Trophoblast cell (in vitro differentiated cells and primary cell): Measurements from ENCODE around the gene RANBP1.

Experiments
- DNase-seq, 2 donors: peaks; one replicate each; pipeline ENCODE4 v3.0.0-alpha.2; 2016
- H2AFZ ChIP-seq: 2 replicates; pipeline ENCODE4 v1.6.1; 2013; ENCODE audit warnings: low read length, moderate library complexity, mild to moderate bottlenecking; ENCODE audit not compliant: insufficient read depth, poor library complexity
- H2AK5ac ChIP-seq: 2 replicates; pipeline ENCODE4 v1.6.1; 2013; ENCODE audit warnings: mild to moderate bottlenecking, low read length
- H2BK120ac ChIP-seq: 2 replicates; pipeline ENCODE4 v1.6.1; 2013; ENCODE audit warnings: low read length, mild to moderate bottlenecking, moderate library complexity; ENCODE audit not compliant: insufficient read depth, poor library complexity
- H2BK12ac ChIP-seq: 2 replicates; pipeline ENCODE4 v1.6.1; 2013; ENCODE audit warnings: mild to moderate bottlenecking, low read length, moderate library complexity
- H2BK5ac ChIP-seq: 2 replicates; pipeline ENCODE4 v1.6.1; 2013; ENCODE audit warnings: low read length, low read depth, moderate library complexity, mild to moderate bottlenecking; ENCODE audit not compliant: poor library complexity
- H3K14ac ChIP-seq: 2 replicates; pipeline ENCODE4 v1.6.1; 2013; ENCODE audit warnings: mild to moderate bottlenecking, low read length
- H3K18ac ChIP-seq: 2 replicates; pipeline ENCODE4 v1.6.1; 2013; ENCODE audit warnings: mild to moderate bottlenecking, low read length
- H3K23ac ChIP-seq: 2 replicates; pipeline ENCODE4 v1.6.1; 2013; ENCODE audit warnings: low read length
- H3K27ac ChIP-seq: 2 replicates; pipeline ENCODE4 v1.5.1; 2013; ENCODE audit warnings: low read depth, mild to moderate bottlenecking, inconsistent platforms, low read length, moderate library complexity
- H3K27me3 ChIP-seq: 2 replicates; pipeline ENCODE4 v1.6.1; 2013; ENCODE audit warnings: inconsistent platforms, mild to moderate bottlenecking, low read length, moderate library complexity; ENCODE audit not compliant: insufficient read depth
- H3K36me3 ChIP-seq, 2 experiments: 1 replicate in 1 of 2; 2 replicates in 1 of 2; pipeline ENCODE4 v1.6.1; 2013; ENCODE audit warnings: low read length in 2 of 2, mild to moderate bottlenecking in 2 of 2, moderate library complexity in 1 of 2; ENCODE audit not compliant: insufficient read depth in 2 of 2, control insufficient read depth in 1 of 2
- H3K4ac ChIP-seq: 2 replicates; pipeline ENCODE4 v1.6.1; 2013; ENCODE audit warnings: low read depth, mild to moderate bottlenecking, low read length, moderate library complexity
- H3K4me1 ChIP-seq, 2 experiments: 1 replicate in 1 of 2; 2 replicates in 1 of 2; pipeline ENCODE4 v1.6.1; 2013; ENCODE audit warnings: low read length in 2 of 2, mild to moderate bottlenecking in 2 of 2, moderate library complexity in 1 of 2; ENCODE audit not compliant: insufficient read depth in 2 of 2, control insufficient read depth in 1 of 2
- H3K4me2 ChIP-seq: 2 replicates; pipeline ENCODE4 v1.6.1; 2013; ENCODE audit warnings: inconsistent platforms, mild to moderate bottlenecking, low read length, moderate library complexity
- H3K4me3 ChIP-seq: 2 replicates; pipeline ENCODE4 v1.5.1; 2013; ENCODE audit warnings: mild to moderate bottlenecking, low read depth, low read length, inconsistent platforms
- H3K79me1 ChIP-seq: one replicate; pipeline ENCODE4 v1.6.1; 2013; ENCODE audit warnings: low read length
- H3K79me2 ChIP-seq: 2 replicates; pipeline ENCODE4 v1.6.1; 2013; ENCODE audit warnings: low read length, mild to moderate bottlenecking; ENCODE audit not compliant: control insufficient read depth, insufficient read depth, poor library complexity
- H3K9ac ChIP-seq: 2 replicates; pipeline ENCODE4 v1.6.1; 2013; ENCODE audit warnings: mild to moderate bottlenecking, low read length
- H3K9me3 ChIP-seq: 2 replicates; pipeline ENCODE4 v1.6.1; 2013; ENCODE audit warnings: low read depth, mild to moderate bottlenecking, control low read depth, inconsistent platforms, low read length; ENCODE audit not compliant: insufficient read depth
- H4K12ac ChIP-seq: 2 replicates; pipeline ENCODE4 v1.6.1; 2013; ENCODE audit warnings: low read depth, mild to moderate bottlenecking, low read length, moderate library complexity
- H4K8ac ChIP-seq: 2 replicates; pipeline ENCODE4 v1.6.1; 2013; ENCODE audit warnings: low read depth, mild to moderate bottlenecking, low read length, moderate library complexity
- H4K91ac ChIP-seq: one replicate; pipeline ENCODE4 v1.6.1; 2013; ENCODE audit warnings: low read depth, mild to moderate bottlenecking, low read length, moderate library complexity
- WGBS: extraction: QIAGEN DNeasy Blood & Tissue Kit; methylation state at CpG from one replicate; pipeline ENCODE4 v1.1.7; 2013; ENCODE audit warnings: missing lambda C conversion rate; ENCODE audit not compliant: insufficient read length, insufficient coverage; ENCODE audit errors: extremely low coverage; 5-methylcytosine and 5-hydroxymethylcytosine counted together

RANBP1 gene

DNA sequence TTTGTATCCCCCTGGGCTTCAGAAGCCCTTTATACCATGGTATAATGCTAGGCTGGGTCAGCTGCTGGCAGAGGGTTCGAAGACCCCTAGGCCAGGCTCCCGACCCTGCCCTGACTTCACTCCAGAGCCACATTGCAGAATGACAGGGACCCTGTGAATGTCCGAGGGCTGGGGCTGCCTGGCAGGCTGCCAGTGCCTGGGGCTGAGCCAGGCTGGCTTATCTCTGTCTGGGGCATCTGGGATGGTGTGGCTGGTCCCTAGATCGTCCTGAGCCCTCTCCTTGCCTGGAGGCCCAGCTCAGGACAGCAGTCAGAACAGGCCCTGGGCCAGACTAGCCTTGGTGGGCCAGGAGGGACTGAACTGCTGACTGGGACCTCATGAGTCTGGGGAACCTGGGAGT is 19.4 kb downstream of the RANBP1 start:
- Histone ChIP-seq H4K91ac (no peak overlapping the region), H2AK5ac (no peak overlapping the region), H3K23ac (no peak overlapping the region), H3K79me2 (peaks cover 6% of the 10 kb centered on the region), H3K36me3 (peaks cover 7% of the 10 kb centered on the region in 2 experiments), H3K79me1 (peaks cover 5% of the 10 kb centered on the region), H3K27me3 (no peaks in the 10 kb centered on the region), H3K14ac (no peak overlapping the region), H2BK5ac (no peak overlapping the region), H3K18ac (no peak overlapping the region), H3K4ac (no peak overlapping the region), H4K8ac (no peak overlapping the region), H3K4me2 (no peak overlapping the region), H3K4me3 (no peak overlapping the region), H4K12ac (no peak overlapping the region), H3K27ac (no peak overlapping the region), H3K9me3 (peaks cover 4% of the 10 kb centered on the region), H3K9ac (no peak overlapping the region), H2AFZ (no peak overlapping the region), H2BK12ac (no peak overlapping the region), H2BK120ac (no peak overlapping the region), H3K4me1 (peaks cover 8 to 14% of the 10 kb centered on the region in 2 experiments)
- WGBS, result no CpG with 5 or more reads among the region's 4 CpGs
- DNase-seq, result no peak

DNA sequence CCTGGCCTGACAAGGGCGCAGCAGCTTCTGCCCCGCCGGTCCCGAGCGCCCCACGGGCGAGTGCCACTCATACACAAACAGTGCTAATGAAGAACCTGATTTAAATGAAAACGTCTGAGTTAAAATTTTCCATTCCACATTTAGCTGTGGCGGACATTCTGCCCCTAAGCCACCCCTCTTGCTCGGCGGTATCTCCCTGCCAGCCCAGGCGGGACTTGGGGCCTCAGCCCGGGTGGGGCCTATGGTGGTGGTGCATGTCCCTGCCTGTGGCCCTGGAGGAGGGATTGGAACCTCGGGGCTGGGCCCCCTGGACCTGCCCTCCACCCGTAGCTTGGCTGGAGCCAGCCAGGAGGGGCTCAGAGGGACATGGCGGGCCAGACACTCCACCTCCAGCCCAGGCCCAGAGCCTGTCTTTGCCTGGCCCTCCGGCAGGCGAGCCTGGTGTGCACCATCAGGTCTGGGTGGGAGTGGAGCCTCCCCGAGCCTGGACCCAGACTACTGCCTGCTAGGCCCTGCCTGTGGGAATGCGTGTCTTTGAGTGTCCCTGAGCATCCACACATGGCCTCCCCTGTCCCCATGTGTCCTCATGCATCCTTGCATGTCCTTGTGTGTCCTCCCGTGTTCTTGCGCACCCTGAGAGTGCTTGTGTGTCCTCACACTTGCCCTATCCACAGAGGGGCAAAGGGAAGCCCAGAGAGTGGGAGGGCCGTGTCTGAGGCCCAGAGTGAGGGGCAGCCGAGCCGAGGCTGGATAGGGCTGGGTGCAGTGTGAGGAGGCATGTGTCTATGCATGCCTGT is 20.1 kb downstream of the RANBP1 start:
- H3K79me2 ChIP-seq, result peaks cover 6% of the 10 kb centered on the region
- peaks cover 4% of the 10 kb centered on the region for H3K9me3 ChIP-seq
- no peak overlapping the region for H3K23ac ChIP-seq
- peaks cover 5% of the 10 kb centered on the region for H3K79me1 ChIP-seq
- no peak overlapping the region for H2BK12ac ChIP-seq
- no peak overlapping the region for H2AFZ ChIP-seq
- H3K18ac ChIP-seq, result no peak overlapping the region
- H2AK5ac ChIP-seq, result no peak overlapping the region
- no peak overlapping the region for H2BK120ac ChIP-seq
- no CpG with 5 or more reads among the region's 25 CpGs for WGBS
- no peak overlapping the region for H3K9ac ChIP-seq
- H3K27ac ChIP-seq, result no peak overlapping the region
- H4K91ac ChIP-seq, result no peak overlapping the region
- peaks cover 8 to 14% of the 10 kb centered on the region in 2 experiments for H3K4me1 ChIP-seq
- no peak overlapping the region for H3K4me3 ChIP-seq
- H4K8ac ChIP-seq, result no peak overlapping the region
- no peak overlapping the region for H3K4ac ChIP-seq
- no peak for DNase-seq
- H3K4me2 ChIP-seq, result no peak overlapping the region
- H3K27me3 ChIP-seq, result no peaks in the 10 kb centered on the region
- H3K36me3 ChIP-seq, result peaks cover 7% of the 10 kb centered on the region in 2 experiments
- no peak overlapping the region for H4K12ac ChIP-seq
- no peak overlapping the region for H2BK5ac ChIP-seq
- no peak overlapping the region for H3K14ac ChIP-seq

DNA sequence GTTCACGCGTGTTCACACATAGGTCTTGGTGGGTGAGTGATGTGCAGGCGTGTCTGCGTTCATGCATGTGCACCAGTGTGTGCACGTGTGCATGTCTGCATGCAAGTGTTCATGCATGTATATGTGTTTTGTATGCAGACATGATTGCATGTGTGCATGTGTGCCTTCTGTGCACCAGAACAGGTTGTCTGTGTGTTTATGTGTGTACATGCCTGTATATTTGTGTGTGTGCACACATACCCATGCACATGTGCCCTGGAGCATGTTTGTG is 20.6 kb downstream of the RANBP1 start:
- Histone ChIP-seq H3K4ac (no peak overlapping the region), H2AFZ (no peak overlapping the region), H4K8ac (no peak overlapping the region), H3K36me3 (peaks cover 7% of the 10 kb centered on the region in 2 experiments), H3K27ac (no peak overlapping the region), H3K4me3 (no peak overlapping the region), H3K79me1 (peaks cover 2% of the 10 kb centered on the region), H3K9me3 (peaks cover 4% of the 10 kb centered on the region), H3K23ac (no peak overlapping the region), H3K79me2 (peaks cover 3% of the 10 kb centered on the region), H2BK120ac (no peak overlapping the region), H2BK5ac (no peak overlapping the region), H3K27me3 (no peaks in the 10 kb centered on the region), H4K91ac (no peak overlapping the region), H3K18ac (no peak overlapping the region), H3K4me2 (no peak overlapping the region), H3K9ac (no peak overlapping the region), H2AK5ac (no peak overlapping the region), H3K4me1 (peaks cover 11 to 19% of the 10 kb centered on the region in 2 experiments), H4K12ac (no peak overlapping the region), H2BK12ac (no peak overlapping the region), H3K14ac (no peak overlapping the region)
- no CpG with 5 or more reads among the region's 5 CpGs for WGBS
- DNase-seq, result no peak

DNA sequence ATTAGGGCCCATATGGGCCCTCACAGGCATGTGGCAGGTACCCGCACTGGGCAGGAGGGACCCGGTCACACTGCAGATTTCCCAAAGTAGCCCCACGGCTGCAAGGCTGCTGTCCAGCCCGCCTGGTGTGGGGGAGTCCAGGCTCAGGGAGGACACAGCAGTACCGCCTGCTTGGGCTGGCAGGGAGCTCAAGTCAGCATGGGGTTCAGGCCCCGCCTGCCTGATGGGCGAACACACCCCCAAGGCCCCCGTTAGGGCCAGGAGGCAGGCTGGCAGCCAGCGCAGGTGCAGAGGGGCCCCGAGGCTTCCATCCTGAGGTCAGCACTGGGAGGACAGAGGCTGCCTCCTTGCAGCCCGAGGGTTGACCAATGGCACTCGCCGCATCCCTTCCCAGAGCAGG is 21.2 kb downstream of the RANBP1 start:
- no peak for DNase-seq
- no peak overlapping the region for H2BK120ac ChIP-seq
- H3K36me3 ChIP-seq, result peaks cover 7 to 10% of the 10 kb centered on the region in 2 experiments
- no peak overlapping the region for H3K14ac ChIP-seq
- H3K79me2 ChIP-seq, result peaks cover 1% of the 10 kb centered on the region
- no peak overlapping the region for H3K18ac ChIP-seq
- no peak overlapping the region for H4K8ac ChIP-seq
- H3K4me2 ChIP-seq, result no peak overlapping the region
- WGBS, result no CpG with 5 or more reads among the region's 13 CpGs
- H3K79me1 ChIP-seq, result peaks cover 3% of the 10 kb centered on the region
- no peak overlapping the region for H4K12ac ChIP-seq
- no peak overlapping the region for H3K9ac ChIP-seq
- no peak overlapping the region for H3K4me3 ChIP-seq
- H4K91ac ChIP-seq, result no peak overlapping the region
- no peak overlapping the region for H3K27ac ChIP-seq
- H3K23ac ChIP-seq, result no peak overlapping the region
- H2BK12ac ChIP-seq, result no peak overlapping the region
- no peak overlapping the region for H2AFZ ChIP-seq
- peaks cover 4% of the 10 kb centered on the region for H3K9me3 ChIP-seq
- H2BK5ac ChIP-seq, result no peak overlapping the region
- H3K4ac ChIP-seq, result no peak overlapping the region
- no peak overlapping the region for H2AK5ac ChIP-seq
- H3K4me1 ChIP-seq, result peaks cover 17 to 24% of the 10 kb centered on the region in 2 experiments
- no peaks in the 10 kb centered on the region for H3K27me3 ChIP-seq
